GM19467 (cell line): ENCODE results near the gene PRX.

Experiments
- ATAC-seq: cut with Tn5 transposase; IDR thresholded peaks from one replicate; pipeline ENCODE4 v1.9.1; 2021; ENCODE audit warnings: mild to moderate bottlenecking, moderate library complexity; ENCODE audit not compliant: unreplicated experiment

The PRX gene

GRCh38 chr19:40366697-40367561 lies 46.2 kb downstream of the PRX start:
- ATAC-seq, result no peak

- no peak for ATAC-seq
These were observed 47.4 kb downstream of the PRX start for GRCh38 chr19:40365613-40366401.

- ATAC-seq, result no peak
These were observed 48.2 kb downstream of the PRX start for GRCh38 chr19:40365010-40365409.

GRCh38 chr19:40363069-40363468 lies 50.1 kb downstream of the PRX start:
- no peak for ATAC-seq

GRCh38 chr19:40362160-40362559 lies 51.0 kb downstream of the PRX start:
- no peak for ATAC-seq

GRCh38 chr19:40360708-40361241 lies 52.4 kb downstream of the PRX start:
- no peak for ATAC-seq

GRCh38 chr19:40360020-40360707 lies 53.0 kb downstream of the PRX start:
- no peak for ATAC-seq

GRCh38 chr19:40358773-40359172 lies 54.4 kb downstream of the PRX start:
- ATAC-seq, result no peak

- no peak for ATAC-seq
These were observed 55.5 kb downstream of the PRX start for GRCh38 chr19:40357640-40358039.

- no peak for ATAC-seq
These were observed 56.2 kb downstream of the PRX start for GRCh38 chr19:40356681-40357595.

- ATAC-seq, result no peak
These were observed 57.0 kb downstream of the PRX start for GRCh38 chr19:40355975-40356680.

- no peak for ATAC-seq
These were observed 64.1 kb downstream of the PRX start for GRCh38 chr19:40348961-40349507.

GRCh38 chr19:40348125-40348913 lies 64.9 kb downstream of the PRX start, which contains the start of the genes C19orf47 and PLD3:
C19orf47 (minus strand) TSS chr19:40348397; CDS start chr19:40341857, 6,540 bp downstream.
PLD3 (plus strand) TSS chr19:40348695; CDS start chr19:40366484, 17,789 bp downstream.
- ATAC-seq, result peak; percentile 95

- ATAC-seq, result no peak
These were observed 68.8 kb downstream of the PRX start for GRCh38 chr19:40344422-40344821.
